NK-92 (cell line): ENCODE data around the gene NPHP3.
"Not testable (repeated sequence)": the region's sequence is repeated elsewhere in the genome, so short reads cannot be mapped to it uniquely, and the experiment has no call there.

Source experiments
- DNase-seq: peaks from one replicate; lab custom pipeline; 2025; ENCODE audit not compliant: unreplicated experiment; lab: John Stamatoyannopoulos, UW

NPHP3 gene

GRCh38 chr3:132642539-132642847 lies 79.7 kb downstream of the NPHP3 start:
- no peak for DNase-seq

DNA sequence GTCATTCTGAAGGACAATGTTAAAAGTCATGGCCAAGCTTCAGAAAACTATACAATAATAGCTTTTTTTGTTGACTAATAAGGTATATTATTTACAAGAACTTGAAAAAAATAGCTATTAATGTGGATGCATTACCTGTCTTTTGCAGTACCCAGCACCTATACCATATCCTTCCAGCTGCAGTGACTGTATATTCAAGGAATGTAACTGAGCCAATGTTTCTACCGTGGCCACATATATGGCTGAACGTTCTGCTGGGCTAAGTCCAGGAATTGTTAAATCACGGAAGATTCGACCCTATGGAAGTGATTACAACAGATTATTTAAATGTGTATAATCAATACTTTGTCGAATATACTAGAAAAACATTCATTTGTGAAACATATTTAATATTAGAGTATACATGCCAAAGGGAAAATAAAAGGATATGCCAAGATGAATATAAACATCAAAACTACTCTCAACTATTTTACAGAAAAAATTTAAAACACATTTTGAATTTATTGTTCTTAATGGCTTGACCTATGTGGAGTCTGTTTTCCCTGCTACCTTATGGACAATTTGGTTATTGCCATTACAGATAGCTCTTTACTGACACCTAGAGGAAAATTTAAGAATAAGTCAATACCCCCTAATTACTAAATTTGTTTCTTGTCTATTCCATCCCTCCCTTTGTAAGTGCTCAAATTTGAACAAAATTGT lies 80.2 kb downstream of the NPHP3 start:
- no peak for DNase-seq

GRCh38 chr3:132641427-132641826 lies 80.8 kb downstream of the NPHP3 start:
- DNase-seq, result not testable (repeated sequence)

- DNase-seq, result no peak
Measured at GRCh38 chr3:132638706-132639105, 83.5 kb downstream of the NPHP3 start.

- no peak for DNase-seq
Measured at GRCh38 chr3:132637590-132637989, 84.6 kb downstream of the NPHP3 start.

DNA sequence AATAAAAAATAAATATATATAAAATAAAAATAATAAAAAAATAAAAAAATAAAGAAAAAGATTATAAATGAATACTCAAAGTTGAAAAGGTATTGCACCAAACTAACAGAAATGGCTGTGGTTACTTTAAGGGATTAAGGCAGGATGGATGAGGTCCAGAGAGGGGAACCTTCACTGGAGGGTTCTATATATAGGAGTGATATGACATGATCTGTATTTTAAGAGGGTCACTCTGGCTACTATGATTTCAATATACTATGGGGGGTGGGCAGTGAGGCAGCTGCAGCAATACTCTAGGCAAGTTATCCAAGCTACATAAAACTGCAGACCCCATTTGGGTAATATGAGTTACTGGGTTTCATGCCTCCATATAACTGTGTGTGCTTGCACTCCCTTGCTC lies 87.2 kb downstream of the NPHP3 start:
- no peak for DNase-seq
